Endothelial cell of umbilical vein (primary cell): ENCODE data around the gene NLGN4Y.

Experiments used
- CTCF ChIP-seq, 2 donors: IDR thresholded peaks; 1 replicate in 1 of 2; 2 replicates in 1 of 2; pipeline ENCODE4 v1.5.1; 2011; ENCODE audit warnings: low read length in 2 of 2, mild to moderate bottlenecking in 2 of 2, moderate library complexity in 2 of 2, control low read depth in 1 of 2, inconsistent platforms in 1 of 2, low read depth in 1 of 2; ENCODE audit not compliant: insufficient read depth in 1 of 2; ENCODE audit errors: extremely low read depth in 1 of 2
- EZH2 ChIP-seq: IDR thresholded peaks from 2 replicates; pipeline ENCODE4 v1.6.1; 2012; ENCODE audit warnings: borderline replicate concordance, low read depth, mild to moderate bottlenecking, moderate library complexity, low read length, inconsistent platforms; ENCODE audit not compliant: severe bottlenecking
- FOS ChIP-seq: IDR thresholded peaks from 2 replicates; pipeline ENCODE4 v1.6.1; 2011; ENCODE audit warnings: mild to moderate bottlenecking, low read length, moderate library complexity, borderline replicate concordance; ENCODE audit not compliant: insufficient read depth
- GATA2 ChIP-seq: IDR thresholded peaks from 2 replicates; pipeline ENCODE4 v1.7.0; 2011; ENCODE audit warnings: low read depth, mild to moderate bottlenecking, moderate library complexity, mixed read lengths, low read length; ENCODE audit not compliant: insufficient read length, insufficient read depth
- JUN ChIP-seq: IDR thresholded peaks from 2 replicates; pipeline ENCODE4 v1.6.1; 2011; ENCODE audit warnings: borderline replicate concordance, low read depth; ENCODE audit not compliant: insufficient read length, insufficient read depth
- MYC ChIP-seq: IDR thresholded peaks from one replicate; pipeline ENCODE4 v1.6.1; 2011; ENCODE audit warnings: mild to moderate bottlenecking, low read depth, low read length
- POLR2A ChIP-seq: IDR thresholded peaks from 2 replicates; pipeline ENCODE4 v1.6.1; 2012; ENCODE audit warnings: low read depth, mild to moderate bottlenecking, control low read depth, low read length
- POLR2AphosphoS5 ChIP-seq: IDR thresholded peaks from 2 replicates; pipeline ENCODE4 v1.6.1; 2012; ENCODE audit warnings: low read depth, mild to moderate bottlenecking, control low read depth, low read length, moderate library complexity; ENCODE audit not compliant: insufficient read depth
- TF ChIP-seq, protein P1 (sequence below): IDR thresholded peaks from 2 replicates; pipeline ENCODE4 v1.6.1; 2011; ENCODE audit not compliant: insufficient read depth, insufficient read length

- TF ChIP-seq POLR2A, result no peak
- no peak for TF ChIP-seq CTCF (IDR thresholded peaks at IDR 0.05; ENCODE audit: extremely low read depth in 1 of 2, insufficient read depth in 1 of 2, low read depth in 1 of 2, low read length in 2 of 2)
- TF ChIP-seq EZH2, result no peak
- no peak for TF ChIP-seq GATA2
- TF ChIP-seq POLR2AphosphoS5, result no peak
- TF ChIP-seq, protein P1, sequence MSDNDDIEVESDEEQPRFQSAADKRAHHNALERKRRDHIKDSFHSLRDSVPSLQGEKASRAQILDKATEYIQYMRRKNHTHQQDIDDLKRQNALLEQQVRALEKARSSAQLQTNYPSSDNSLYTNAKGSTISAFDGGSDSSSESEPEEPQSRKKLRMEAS, result no peak
- TF ChIP-seq MYC, result no peak
- no peak for TF ChIP-seq JUN
- no peak for TF ChIP-seq FOS
Measured at GRCh38 chrY:14601372-14601771, 77.0 kb downstream of the NLGN4Y start.
